GM23338 (cell line): ENCODE data around the gene SSTR1. TPM values are rescaled to one million over a fixed set of nuclear protein-coding genes. Genes with fewer than 3 reads are reported as not detected.

Experiments used
- ATAC-seq: fragments of 200-7000 bp; cut with Tn5 transposase; 3 replicates; pipeline ENCODE4 v1.9.1; 2020
- DNase-seq: peaks from one replicate; pipeline ENCODE4 v3.0.0-alpha.2; 2015; ENCODE audit warnings: low spot score
- H2AFZ ChIP-seq: fragments of 200-600 bp; sonication (generic); 2 replicates; pipeline ENCODE4 v1.8.0; 2016; ENCODE audit warnings: antibody characterized with exemption, mild to moderate bottlenecking, moderate library complexity
- H3F3A ChIP-seq: fragments of 200-600 bp; sonication (generic); replicated peaks from 2 replicates; pipeline ENCODE4 v1.8.0; 2017; ENCODE audit warnings: antibody characterized with exemption, mixed run types, low read depth
- H3K27ac ChIP-seq: fragments of 200-600 bp; sonication (generic); 2 replicates; pipeline ENCODE4 v1.6.1; 2016; ENCODE audit warnings: low read depth
- H3K27me3 ChIP-seq: fragments of 200-600 bp; sonication (generic); 2 replicates; pipeline ENCODE4 v1.8.0; 2016; ENCODE audit warnings: mild to moderate bottlenecking, mixed run types, moderate library complexity; ENCODE audit not compliant: insufficient read depth
- H3K36me3 ChIP-seq: fragments of 200-600 bp; sonication (generic); 2 replicates; pipeline ENCODE4 v1.8.0; 2016; ENCODE audit warnings: mild to moderate bottlenecking; ENCODE audit not compliant: insufficient read depth
- H3K4me1 ChIP-seq: fragments of 200-600 bp; sonication (generic); 2 replicates; pipeline ENCODE4 v1.8.0; 2016; ENCODE audit warnings: mild to moderate bottlenecking, moderate library complexity; ENCODE audit not compliant: insufficient read depth
- H3K4me2 ChIP-seq: fragments of 200-600 bp; sonication (generic); 2 replicates; pipeline ENCODE4 v1.7.1; 2017; ENCODE audit warnings: mixed run types
- H3K4me3 ChIP-seq: fragments of 200-600 bp; sonication (generic); 2 replicates; pipeline ENCODE4 v1.6.1; 2016; ENCODE audit warnings: mixed run types
- H3K79me2 ChIP-seq: fragments of 200-600 bp; sonication (generic); replicated peaks from 2 replicates; pipeline ENCODE4 v1.8.0; 2017; ENCODE audit warnings: mild to moderate bottlenecking; ENCODE audit not compliant: insufficient read depth
- H3K9me2 ChIP-seq: fragments of 200-600 bp; sonication (generic); 2 replicates; pipeline ENCODE4 v1.8.0; 2017; ENCODE audit not compliant: insufficient read depth
- H4K20me1 ChIP-seq: fragments of 200-600 bp; sonication (generic); replicated peaks from 2 replicates; pipeline ENCODE4 v1.8.0; 2017; ENCODE audit warnings: mild to moderate bottlenecking; ENCODE audit not compliant: insufficient read depth
- H3K27ac Mint-ChIP-seq: 2 replicates; pipeline ENCODE4 v1.8.0; 2020; ENCODE audit warnings: inconsistent platforms, mild to moderate bottlenecking, moderate library complexity, mixed read lengths
- H3K27me3 Mint-ChIP-seq: 3 replicates; pipeline ENCODE4 v1.8.0; 2022; ENCODE audit warnings: low read depth, mild to moderate bottlenecking, moderate library complexity, mixed read lengths, inconsistent platforms; ENCODE audit not compliant: insufficient read depth, poor library complexity
- H3K36me3 Mint-ChIP-seq: 3 replicates; pipeline ENCODE4 v1.8.0; 2021; ENCODE audit warnings: low read depth, mild to moderate bottlenecking, inconsistent platforms, moderate library complexity, mixed read lengths
- H3K4me1 Mint-ChIP-seq: 3 replicates; pipeline ENCODE4 v1.8.0; 2020; ENCODE audit warnings: mild to moderate bottlenecking, inconsistent platforms, mixed read lengths
- H3K4me3 Mint-ChIP-seq: 3 replicates; pipeline ENCODE4 v1.8.0; 2021; ENCODE audit warnings: moderate library complexity, mild to moderate bottlenecking, inconsistent platforms, mixed read lengths
- H3K9me3 Mint-ChIP-seq: 3 replicates; pipeline ENCODE4 v1.8.0; 2020; ENCODE audit warnings: moderate library complexity, mild to moderate bottlenecking, inconsistent platforms, mixed read lengths
- CREB1 ChIP-seq: fragments of 250-450 bp; sonication (Bioruptor Pico); IDR thresholded peaks from 2 replicates; pipeline ENCODE4 v1.5.0; 2020; ENCODE audit warnings: low read depth, mild to moderate bottlenecking, moderate library complexity
- CTCF ChIP-seq, 2 experiments: fragments of 200-600 bp in 1 of 2; sonication (generic) in 1 of 2; conservative IDR thresholded peaks; 2 replicates each; pipeline versions ENCODE4 v1.5.1 to v1.6.1; 2016 to 2017; ENCODE audit warnings: antibody characterized with exemption in 2 of 2, low read depth in 2 of 2, mild to moderate bottlenecking in 2 of 2, moderate library complexity in 1 of 2
- ETS1 ChIP-seq: IDR thresholded peaks from 2 replicates; pipeline ENCODE4 v1.6.1; 2016; ENCODE audit warnings: antibody characterized with exemption
- EZH2 ChIP-seq: fragments of 200-600 bp; sonication (generic); IDR thresholded peaks from one replicate; pipeline ENCODE4 v1.8.0; 2017; ENCODE audit warnings: antibody characterized with exemption, mild to moderate bottlenecking, low read depth; ENCODE audit not compliant: unreplicated experiment
- EZH2phosphoT487 ChIP-seq: fragments of 200-600 bp; sonication (generic); IDR thresholded peaks from one replicate; pipeline ENCODE4 v1.8.1; 2018; ENCODE audit warnings: antibody characterized with exemption; ENCODE audit not compliant: unreplicated experiment
- JUNB ChIP-seq: IDR thresholded peaks from one replicate; pipeline ENCODE4 v1.6.1; 2016; ENCODE audit warnings: antibody characterized with exemption; ENCODE audit not compliant: unreplicated experiment
- NANOG ChIP-seq: IDR thresholded peaks from 2 replicates; pipeline ENCODE4 v1.6.1; 2016; ENCODE audit warnings: antibody characterized with exemption, borderline replicate concordance
- POLR2AphosphoS5 ChIP-seq: IDR thresholded peaks from 2 replicates; pipeline ENCODE4 v1.6.1; 2016; ENCODE audit warnings: antibody characterized with exemption, low read depth
- REST ChIP-seq: IDR thresholded peaks from one replicate; pipeline ENCODE4 v1.6.1; 2018; ENCODE audit warnings: antibody characterized with exemption; ENCODE audit not compliant: unreplicated experiment
- STAT1 ChIP-seq: IDR thresholded peaks from one replicate; pipeline ENCODE4 v1.6.1; 2016; ENCODE audit warnings: antibody characterized with exemption; ENCODE audit not compliant: unreplicated experiment
- ZNF114 ChIP-seq: fragments of 250-450 bp; sonication (Bioruptor Pico); IDR thresholded peaks from 2 replicates; pipeline ENCODE4 v1.5.0; 2020; ENCODE audit warnings: mild to moderate bottlenecking, moderate library complexity
- ZNF331 ChIP-seq: fragments of 250-450 bp; sonication (Bioruptor Pico); IDR thresholded peaks from 2 replicates; pipeline ENCODE4 v1.5.0; 2020; ENCODE audit warnings: low read depth, mild to moderate bottlenecking, moderate library complexity
- ZNF462 ChIP-seq: fragments of 250-450 bp; sonication (Bioruptor Pico); IDR thresholded peaks from 2 replicates; pipeline ENCODE4 v1.5.0; 2020; ENCODE audit warnings: mild to moderate bottlenecking, moderate library complexity
- polyA plus RNA-seq: library from polyadenylated mRNA; unstranded; fragments of >200 nt; fragmentation: Nextera tagmentation; extraction: Ambion mirVana; gene quantifications from 2 replicates; pipeline ENCODE4 v1.2.1, GENCODE V29; 2016
- total RNA-seq: library from RNA; depleted of rRNA; stranded (reverse); fragments of >200 nt; shearing (Covaris generic); gene quantifications from 2 replicates; pipeline ENCODE4 v1.2.3, GENCODE V29; 2014

Gene SSTR1
- total and polyA plus RNA-seq, 2 experiments from 2014 or later = 0.42 to 0.80 TPM

GRCh38 chr14:38225946-38226345 is 18.2 kb downstream of the SSTR1 start:
- peaks cover 19% of the 10 kb centered on the region for H3K4me1 ChIP-seq
- H3K4me2 ChIP-seq = no peak overlapping the region
- H3K4me1 Mint-ChIP-seq = peaks cover 16% of the 10 kb centered on the region
- peaks cover 8% of the 10 kb centered on the region; the same call in 2 of the 3 replicates for H3K36me3 Mint-ChIP-seq
- no peak overlapping the region for H3K4me3 ChIP-seq
- H4K20me1 ChIP-seq = no peaks in the 10 kb centered on the region
- DNase-seq (no peak), ATAC-seq (no peak)
- H3K9me3 Mint-ChIP-seq = no peaks in the 10 kb centered on the region; the same call in 2 of the 3 replicates
- H3K27me3 ChIP-seq = peaks cover 15% of the 10 kb centered on the region; the same call in 1 of the 2 replicates
- H3K27me3 Mint-ChIP-seq = peaks cover 3% of the 10 kb centered on the region
- H3K36me3 ChIP-seq = no peaks in the 10 kb centered on the region
- TF ChIP-seq REST (no peak), CREB1 (CRISPR knock-in tag) (no peak), ZNF331 (no peak), ETS1 (no peak), ZNF462 (CRISPR knock-in tag) (no peak), EZH2 (no peak), STAT1 (no peak), JUNB (no peak), POLR2AphosphoS5 (no peak), NANOG (no peak), CTCF (conservative IDR thresholded peaks at IDR 0.05; ENCODE audit: low read depth in 2 of 2) (no peak), ZNF114 (no peak), EZH2phosphoT487 (no peak)
- H3F3A ChIP-seq = no peaks in the 10 kb centered on the region
- no peak overlapping the region for H3K27ac ChIP-seq
- H3K79me2 ChIP-seq = no peaks in the 10 kb centered on the region
- H3K9me2 ChIP-seq = no peaks in the 10 kb centered on the region
- no peak overlapping the region for H2AFZ ChIP-seq
- no peak overlapping the region for H3K27ac Mint-ChIP-seq
- H3K4me3 Mint-ChIP-seq = no peak overlapping the region
